ENCODE results near the gene AHCYL2.
"Not testable (repeated sequence)": the region's sequence is repeated elsewhere in the genome, so short reads cannot be mapped to it uniquely, and the experiment has no call there.

AHCYL2 gene

GRCh38 chr7:129466796-129467195 lies 242.0 kb downstream of the AHCYL2 start:
- no peak for DNase-seq (ENCODE audit: low read depth)
- H3K4me3 ChIP-seq (ENCODE audit: control insufficient read depth, low read depth, low read length) = no peak overlapping the region
- no peak for TF ChIP-seq CTCF (IDR thresholded peaks at IDR 0.05; ENCODE audit: control insufficient read depth, insufficient read depth, low read depth, low read length, missing control alignments)

GRCh38 chr7:129468087-129468486 lies 243.3 kb downstream of the AHCYL2 start:
- DNase-seq (ENCODE audit: low read depth) = peak; percentile 55
- TF ChIP-seq CTCF (IDR thresholded peaks at IDR 0.05; ENCODE audit: control insufficient read depth, insufficient read depth, low read depth, low read length, missing control alignments) = no peak
- no peak overlapping the region for H3K4me3 ChIP-seq (ENCODE audit: control insufficient read depth, low read depth, low read length)

- DNase-seq (ENCODE audit: low read depth) = no peak
- no peak overlapping the region for H3K4me3 ChIP-seq (ENCODE audit: control insufficient read depth, low read depth, low read length)
- TF ChIP-seq CTCF (IDR thresholded peaks at IDR 0.05; ENCODE audit: control insufficient read depth, insufficient read depth, low read depth, low read length, missing control alignments) = no peak
These were observed 243.7 kb downstream of the AHCYL2 start for GRCh38 chr7:129468547-129468946.

- TF ChIP-seq CTCF (IDR thresholded peaks at IDR 0.05; ENCODE audit: control insufficient read depth, insufficient read depth, low read depth, low read length, missing control alignments) = no peak
- no peak overlapping the region for H3K4me3 ChIP-seq (ENCODE audit: control insufficient read depth, low read depth, low read length)
- DNase-seq (ENCODE audit: low read depth) = no peak
These were observed 245.1 kb downstream of the AHCYL2 start for GRCh38 chr7:129469930-129470329.

- no peak overlapping the region for H3K4me3 ChIP-seq (ENCODE audit: control insufficient read depth, low read depth, low read length)
- no peak for DNase-seq (ENCODE audit: low read depth)
- TF ChIP-seq CTCF (IDR thresholded peaks at IDR 0.05; ENCODE audit: control insufficient read depth, insufficient read depth, low read depth, low read length, missing control alignments) = no peak
These were observed 245.6 kb downstream of the AHCYL2 start for GRCh38 chr7:129470411-129470810.

GRCh38 chr7:129471402-129471827 lies 246.6 kb downstream of the AHCYL2 start:
- no peak overlapping the region for H3K4me3 ChIP-seq (ENCODE audit: control insufficient read depth, low read depth, low read length)
- TF ChIP-seq CTCF (IDR thresholded peaks at IDR 0.05; ENCODE audit: control insufficient read depth, insufficient read depth, low read depth, low read length, missing control alignments) = no peak
- no peak for DNase-seq (ENCODE audit: low read depth)

- not testable (repeated sequence) for DNase-seq (ENCODE audit: low read depth); H3K4me3 ChIP-seq (ENCODE audit: control insufficient read depth, low read depth, low read length)
These were observed 251.1 kb downstream of the AHCYL2 start for GRCh38 chr7:129475931-129476330.

- H3K4me3 ChIP-seq (ENCODE audit: control insufficient read depth, low read depth, low read length) = not testable (repeated sequence)
These were observed 251.6 kb downstream of the AHCYL2 start for GRCh38 chr7:129476398-129476797.

More at GRCh38 chr7:129476398-129476797, 251.6 kb downstream of the AHCYL2 start:
- not testable (repeated sequence) for DNase-seq (ENCODE audit: low read depth)
